ENCODE results near the gene S100A14.

Gene S100A14

DNA sequence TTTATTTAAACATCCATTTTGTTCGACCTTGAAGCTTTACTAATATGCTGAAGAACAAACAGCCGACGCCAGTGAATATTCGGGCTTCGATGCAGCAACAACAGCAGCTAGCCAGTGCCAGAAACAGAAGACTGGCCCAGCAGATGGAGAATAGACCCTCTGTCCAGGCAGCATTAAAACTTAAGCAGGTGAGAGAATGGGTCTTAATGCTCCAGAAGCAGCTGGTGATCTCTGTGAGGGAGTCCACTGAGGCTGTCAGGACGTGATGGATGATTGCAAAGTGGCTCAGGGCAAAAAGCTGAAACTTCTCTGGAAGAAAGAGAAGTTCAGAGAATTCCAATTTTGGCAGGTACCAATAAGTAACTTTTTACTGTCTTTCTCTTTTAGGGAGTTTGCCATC, 22.1 kb upstream of the S100A14 start:
- DNase-seq = no peak

DNA sequence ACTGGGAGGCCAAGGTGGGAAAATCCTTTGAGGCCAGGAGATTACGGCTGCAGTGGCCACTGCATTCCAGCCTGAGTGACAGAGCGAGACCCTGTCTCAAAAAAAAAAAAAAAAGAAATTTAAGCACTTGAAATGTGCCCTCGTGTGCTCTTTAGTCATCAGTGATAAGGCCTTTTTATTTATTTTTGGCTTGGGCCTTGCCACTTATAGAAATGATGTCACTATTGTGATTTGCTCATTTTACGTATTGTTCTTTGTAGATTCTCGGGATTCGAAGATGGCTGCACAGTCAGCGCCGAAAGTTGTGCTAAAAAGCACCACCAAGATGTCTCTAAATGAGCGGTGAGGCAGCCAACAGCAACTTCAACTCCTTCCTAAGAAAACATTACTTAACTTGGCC, 20.2 kb upstream of the S100A14 start:
- DNase-seq = no peak

DNA sequence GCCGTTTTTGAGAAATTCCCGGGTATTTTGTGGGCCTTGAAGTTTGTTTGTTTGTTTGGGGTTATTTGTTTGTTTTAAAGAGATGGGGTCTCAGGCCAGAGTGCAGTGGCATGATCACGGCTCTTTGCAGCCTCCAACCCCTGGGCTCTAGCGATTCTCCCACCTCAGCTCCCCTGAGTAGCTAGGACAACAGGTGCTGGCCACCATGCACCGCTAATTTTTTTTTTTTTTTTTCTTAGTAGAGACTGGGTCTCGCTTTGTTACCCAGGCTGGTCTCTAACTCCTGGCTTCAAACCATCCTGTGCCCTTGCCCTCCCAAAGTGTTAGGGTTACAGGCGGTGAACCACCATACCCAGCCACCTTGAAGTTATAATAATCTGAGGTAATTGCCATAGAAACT, 19.7 kb upstream of the S100A14 start:
- DNase-seq = no peak

DNA sequence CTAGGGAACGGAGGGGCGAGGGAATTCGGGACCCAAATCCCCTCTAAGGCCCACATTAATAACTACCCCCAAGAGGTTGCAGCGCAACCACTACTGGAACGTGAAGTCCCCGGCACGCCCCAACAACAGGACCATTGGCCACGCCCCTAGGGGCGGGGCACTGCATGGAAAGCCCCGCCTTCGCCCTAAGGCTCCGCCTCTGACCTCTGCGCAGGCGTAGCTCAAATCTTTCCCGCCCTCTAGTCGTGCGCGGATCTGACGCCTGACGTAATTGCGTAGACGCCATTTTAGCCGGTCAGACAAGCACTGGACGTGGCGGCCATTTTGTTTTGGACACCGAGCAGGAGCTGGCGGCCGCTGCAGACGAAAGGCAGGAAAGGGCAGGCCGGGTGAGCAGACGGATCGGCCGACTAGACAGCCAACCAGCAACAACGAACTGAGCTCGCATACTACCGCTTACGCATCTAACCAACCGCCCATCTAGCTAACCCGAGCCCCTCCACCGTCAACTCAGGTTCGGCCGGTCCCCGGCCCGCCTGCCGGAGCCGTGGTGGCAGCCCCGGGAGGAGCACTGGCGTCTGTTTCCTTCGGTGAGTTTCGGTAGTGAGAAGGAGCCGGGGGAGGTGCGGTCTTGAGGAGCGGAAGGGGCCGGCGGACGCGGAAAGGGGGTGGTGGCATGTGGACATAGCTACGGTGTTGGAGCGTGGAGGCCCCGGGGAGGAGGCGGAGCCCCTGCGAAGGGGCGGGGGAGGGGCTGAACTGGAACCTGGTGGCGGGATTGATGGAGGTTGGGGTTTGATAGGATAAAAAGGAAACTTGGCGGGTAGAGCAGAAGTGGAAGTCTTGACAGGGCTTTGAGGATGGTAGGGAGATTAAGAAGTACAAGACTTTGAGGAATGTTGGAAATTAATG, 17.9 kb upstream of the S100A14 start, which contains the start of gene CHTOP:
TSS of gene CHTOP (plus strand) at position 313 of the 912 bp plus-strand sequence. CDS start 2,523 bp downstream, outside the sequence.
- DNase-seq = peak; percentile 94

DNA sequence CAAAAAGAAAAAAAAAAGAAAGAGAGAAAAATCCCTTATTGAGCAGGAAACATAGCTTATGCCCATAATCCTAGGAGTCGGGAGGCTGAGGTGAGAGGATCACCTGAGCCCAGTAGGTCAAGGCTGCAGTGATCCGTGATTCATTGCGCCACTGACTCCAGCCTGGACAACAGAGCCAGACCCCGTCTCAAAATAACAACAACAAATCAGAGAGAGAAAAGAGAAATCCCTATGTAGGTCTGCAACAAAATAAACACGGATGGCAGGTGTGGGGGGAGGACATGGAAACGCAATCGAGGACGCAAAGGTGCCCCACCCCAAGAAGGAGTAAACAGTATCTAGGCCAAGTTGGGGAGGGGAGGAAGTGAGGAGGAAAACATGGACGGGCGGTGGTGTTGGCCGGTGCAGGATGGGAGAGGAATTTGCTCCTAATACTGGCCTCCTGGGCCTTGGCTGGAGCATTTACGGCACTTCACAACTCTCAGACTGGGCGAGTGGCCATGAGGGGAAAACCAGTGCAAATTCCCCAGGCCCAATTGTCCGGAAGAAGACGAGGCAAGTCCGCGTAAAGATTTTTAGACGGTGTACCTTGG, 17.1 kb upstream of the S100A14 start:
- DNase-seq = no peak

DNA sequence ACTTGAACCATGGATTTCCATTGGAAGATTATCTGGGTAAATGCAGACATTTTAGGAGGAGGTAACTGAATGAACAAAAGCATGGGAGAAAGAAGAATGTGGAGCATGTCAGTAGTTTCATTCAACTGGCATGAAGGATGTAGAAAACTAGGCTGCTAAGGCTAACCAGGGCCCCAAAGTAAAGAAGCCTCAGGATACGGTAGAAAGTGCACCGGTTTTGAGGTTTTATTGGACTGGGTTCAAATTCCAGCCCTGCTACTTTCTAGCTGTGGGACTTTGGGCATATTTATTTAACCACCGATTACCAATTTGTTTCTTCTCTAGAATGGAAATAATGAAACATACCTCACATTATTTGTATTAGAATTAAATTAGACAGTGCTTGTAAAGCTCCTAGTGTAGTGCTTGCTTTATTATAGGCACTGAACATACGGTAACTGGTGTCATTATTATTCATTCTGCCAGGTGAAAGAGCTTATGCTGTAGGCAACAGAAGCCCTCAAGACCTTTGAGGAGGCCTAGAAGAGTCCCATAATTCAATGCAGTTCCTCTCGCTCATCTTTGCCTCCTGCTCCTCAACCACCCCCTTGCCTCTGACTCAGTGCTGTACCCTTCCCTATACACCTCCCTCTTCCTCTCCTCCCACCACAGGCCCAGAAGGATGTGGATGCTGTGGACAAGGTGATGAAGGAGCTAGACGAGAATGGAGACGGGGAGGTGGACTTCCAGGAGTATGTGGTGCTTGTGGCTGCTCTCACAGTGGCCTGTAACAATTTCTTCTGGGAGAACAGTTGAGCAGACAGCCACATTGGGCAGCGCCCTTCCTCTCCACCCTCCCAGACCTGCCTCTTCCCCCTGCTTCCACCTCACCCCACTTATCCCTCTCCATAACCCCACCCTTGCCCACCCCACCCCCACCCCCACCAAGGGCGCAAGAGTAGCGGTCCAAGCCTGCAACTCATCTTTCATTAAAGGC, 15.2 kb upstream of the S100A14 start:
- DNase-seq = no peak

DNA sequence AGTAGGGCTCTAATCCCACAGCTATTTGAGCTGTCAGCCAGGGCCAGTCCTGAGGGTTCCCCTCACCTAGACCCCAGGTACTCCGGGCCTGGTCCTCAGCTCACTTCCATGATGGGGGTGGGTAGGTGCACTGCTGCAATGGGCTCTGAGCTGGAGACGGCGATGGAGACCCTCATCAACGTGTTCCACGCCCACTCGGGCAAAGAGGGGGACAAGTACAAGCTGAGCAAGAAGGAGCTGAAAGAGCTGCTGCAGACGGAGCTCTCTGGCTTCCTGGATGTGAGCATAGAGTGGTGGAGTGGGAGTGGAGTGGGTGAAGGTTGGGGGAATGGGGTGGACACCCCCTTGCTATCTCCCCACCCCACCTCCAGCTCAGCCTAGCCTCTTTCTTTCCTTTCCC, 14.3 kb upstream of the S100A14 start:
- DNase-seq = no peak

DNA sequence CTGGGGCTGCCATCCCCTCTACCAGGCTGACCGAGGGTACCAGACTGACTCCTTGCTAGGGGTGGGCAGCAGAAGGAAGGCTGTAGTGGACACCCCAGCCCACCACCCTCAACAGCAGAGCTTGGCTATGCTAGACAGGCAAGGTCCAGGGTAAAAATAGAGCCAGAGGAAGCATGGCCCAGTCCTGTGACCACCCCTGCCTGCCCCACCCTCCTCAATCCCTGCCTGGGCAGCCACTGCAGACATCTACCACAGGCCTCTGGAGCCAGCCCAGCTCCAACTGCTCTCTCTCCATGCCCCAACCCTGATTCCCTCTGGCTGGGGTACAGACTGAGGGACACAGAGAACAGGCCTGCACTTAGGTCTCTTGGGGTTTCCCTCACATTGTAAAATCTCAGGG, 13.8 kb upstream of the S100A14 start:
- no peak for DNase-seq

DNA sequence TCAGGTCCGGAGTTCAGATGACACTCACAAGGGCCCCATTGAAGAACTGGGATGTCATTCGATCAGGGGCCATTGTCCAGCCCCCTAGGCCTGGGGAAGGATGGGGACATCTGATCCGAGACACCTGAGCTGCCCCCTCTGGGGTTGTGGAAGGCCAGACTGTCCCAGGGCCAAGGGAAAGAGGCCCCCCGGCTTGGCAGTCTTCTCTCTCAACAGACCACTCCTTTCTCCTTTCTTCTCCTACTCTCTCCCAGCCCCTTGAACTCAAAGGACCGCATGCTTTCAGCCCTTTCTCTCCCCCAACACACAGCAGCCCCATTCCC, 13.2 kb upstream of the S100A14 start:
- no peak for DNase-seq

DNA sequence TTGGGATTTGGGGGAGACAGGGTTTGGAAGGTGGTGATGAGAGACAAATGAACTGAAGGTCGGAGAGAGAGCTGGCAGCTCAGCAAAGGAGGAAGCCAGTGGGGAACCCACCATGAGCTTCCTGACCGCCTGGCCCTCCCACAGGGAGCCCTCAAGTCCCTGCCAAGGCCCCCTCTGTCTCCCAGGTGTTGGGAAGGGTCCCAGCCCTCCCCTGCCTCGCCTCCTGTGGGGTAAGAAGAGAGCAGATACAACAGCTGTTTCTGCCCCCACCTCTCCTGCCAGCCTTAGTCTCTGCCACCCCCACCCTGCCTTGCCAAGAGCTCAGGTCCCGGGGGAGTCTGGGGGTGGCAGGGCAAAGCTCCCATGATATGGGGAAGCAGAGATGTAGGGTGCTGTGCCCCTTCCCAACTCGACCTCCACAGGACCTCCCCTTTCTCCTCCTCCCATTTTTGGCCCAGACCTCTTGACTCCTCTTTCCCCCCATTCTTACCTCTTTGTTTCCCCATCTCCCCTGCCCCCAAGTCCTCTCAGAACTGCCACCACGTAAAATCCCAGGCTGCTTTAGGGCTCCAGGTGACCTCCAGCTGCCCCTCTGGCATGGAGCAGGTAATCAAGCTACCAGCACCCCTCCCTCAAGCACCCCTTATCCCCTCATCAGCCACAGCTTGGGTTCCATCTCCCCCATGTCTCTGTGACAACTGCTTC, 12.7 kb upstream of the S100A14 start:
- no peak for DNase-seq

DNA sequence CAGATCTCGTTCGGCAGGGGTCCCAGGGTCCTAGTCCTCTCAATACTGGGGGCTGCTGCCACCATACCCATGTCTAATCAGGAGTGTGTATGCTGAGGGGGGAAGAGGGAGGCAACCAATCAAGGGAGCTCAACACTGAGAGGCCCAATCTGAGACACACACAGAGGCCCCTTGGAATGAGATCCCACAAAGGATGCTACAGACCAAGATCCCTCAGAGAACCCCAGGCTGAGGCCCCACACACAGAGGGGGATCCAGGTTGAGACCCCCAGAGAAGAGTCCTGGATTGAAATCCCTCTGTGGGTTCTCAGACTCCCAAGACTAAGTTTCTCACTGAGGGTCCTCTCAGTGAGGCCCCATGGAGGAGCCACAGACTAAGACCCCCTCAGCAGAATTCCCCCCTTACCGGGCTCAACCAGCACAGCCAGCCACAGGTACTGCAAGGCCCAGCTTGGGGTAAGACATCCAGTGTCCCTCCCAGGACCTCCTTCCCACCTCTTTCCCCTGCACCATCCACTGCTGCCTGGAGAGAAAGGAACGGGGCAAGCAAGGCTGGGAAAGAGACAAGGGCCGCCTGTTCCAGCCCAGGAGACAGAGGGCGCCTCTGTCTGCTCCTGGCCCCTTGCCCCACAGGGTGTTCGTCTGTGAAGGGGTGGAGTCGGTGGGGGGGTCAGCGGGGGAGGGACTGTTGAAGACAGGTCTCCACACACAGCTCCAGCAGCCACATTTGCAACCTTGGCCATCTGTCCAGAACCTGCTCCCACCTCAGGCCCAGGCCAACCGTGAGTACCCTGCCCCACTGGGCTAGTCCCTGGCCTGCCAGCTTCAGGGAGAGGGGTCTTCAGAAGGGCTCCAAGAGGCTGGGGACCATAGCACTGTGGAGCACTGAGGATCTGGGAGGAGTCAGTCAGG, 11.8 kb upstream of the S100A14 start, which contains the start of gene S100A1:
TSS of gene S100A1 (plus strand) at position 720 of the 912 bp plus-strand sequence. CDS start 2,088 bp downstream, outside the sequence.
- no peak for DNase-seq

DNA sequence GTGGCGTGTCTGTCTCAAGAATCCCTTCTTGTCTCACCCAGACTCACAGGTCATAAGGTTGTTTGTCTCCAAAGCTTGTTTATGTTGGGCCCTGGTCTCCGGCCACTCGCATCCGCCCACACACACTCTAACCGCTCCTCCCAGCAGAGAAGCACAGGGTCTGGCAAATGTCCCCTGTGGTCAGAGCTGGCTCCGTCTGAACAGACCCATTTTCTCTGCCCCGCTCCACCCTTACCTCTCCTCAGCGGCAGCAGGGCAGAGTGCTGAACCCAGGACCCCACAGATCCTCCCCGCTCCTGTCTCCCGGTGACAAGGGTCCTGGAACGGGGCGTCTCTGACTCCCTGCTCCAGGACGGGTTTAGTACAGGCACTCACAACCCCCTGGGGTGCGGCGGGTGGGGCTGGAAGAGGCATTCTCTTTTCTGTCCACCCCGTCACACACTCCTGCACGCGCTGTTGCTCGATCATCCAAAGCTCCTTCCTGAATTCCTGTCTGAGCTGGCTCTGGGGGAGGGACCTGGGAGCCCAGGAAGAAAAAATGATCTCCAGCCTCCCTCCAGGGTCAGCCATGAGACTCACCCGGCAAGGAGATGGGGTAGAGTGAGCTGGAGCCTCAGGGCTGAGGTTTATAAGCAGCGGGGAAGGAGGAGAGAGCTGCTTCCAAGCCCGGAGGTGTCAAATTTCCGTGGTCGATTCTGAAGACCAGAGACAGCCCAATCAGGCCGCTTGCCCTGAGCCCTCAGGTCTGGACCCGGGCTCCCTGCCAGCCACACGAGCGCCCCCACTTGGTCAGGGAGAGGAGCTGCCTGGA, 11.0 kb upstream of the S100A14 start, which contains the start of gene S100A13:
TSS of gene S100A13 (minus strand) at position 602 of the 811 bp plus-strand sequence. CDS start 1,033 bp downstream, outside the sequence.
- DNase-seq = no peak

DNA sequence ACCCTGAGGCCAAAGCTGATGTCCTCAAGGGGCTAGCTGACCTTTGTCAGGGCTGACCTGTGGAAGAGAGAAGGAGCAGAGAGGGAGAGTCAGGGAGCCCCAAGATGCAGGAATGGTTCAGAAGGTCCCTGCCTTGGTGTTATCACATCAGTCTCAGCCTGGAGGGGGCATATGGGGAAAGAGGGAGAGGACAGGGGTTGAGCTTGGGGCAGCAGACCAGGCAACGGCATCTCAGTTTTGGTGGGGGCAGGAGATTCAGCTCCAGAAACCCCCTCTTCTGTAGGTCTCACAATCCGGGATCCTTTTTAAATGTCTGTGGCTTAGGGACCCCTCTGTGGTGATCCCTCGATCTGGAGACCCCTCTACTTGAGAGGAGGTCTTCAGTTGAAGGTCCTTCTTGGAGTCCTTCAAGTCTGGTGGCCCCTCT, 10.4 kb upstream of the S100A14 start:
- DNase-seq = no peak

DNA sequence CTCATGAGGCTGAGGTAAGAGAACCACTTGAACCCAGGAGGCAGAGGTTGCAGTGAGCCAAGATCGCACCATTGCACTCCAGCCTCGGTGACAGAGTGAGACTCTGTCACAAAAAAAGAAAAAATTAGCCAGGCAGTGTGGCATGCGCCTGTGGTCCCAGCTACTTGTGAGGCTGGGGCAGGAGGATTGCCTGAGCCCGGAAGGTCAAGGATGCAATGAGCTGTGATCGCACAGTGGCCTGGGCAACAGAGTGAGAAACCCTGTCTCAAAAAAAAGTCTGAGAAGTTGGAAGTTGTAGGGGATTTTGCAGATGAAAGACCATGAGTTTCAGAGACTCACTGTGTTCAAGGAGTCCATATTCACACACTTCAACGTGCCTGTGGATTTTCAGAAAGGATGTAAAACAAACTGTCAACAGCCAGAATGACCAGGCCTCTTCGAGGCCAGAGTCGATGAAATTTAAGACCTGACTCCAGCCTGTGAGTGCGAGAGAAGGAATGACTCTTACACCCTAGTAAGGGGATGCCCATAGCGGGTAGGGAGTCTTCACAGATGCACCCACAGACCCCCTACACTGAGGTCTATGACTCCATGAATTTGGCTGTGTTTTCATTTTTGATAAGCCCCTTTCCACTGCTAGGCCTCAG, 9.0 kb upstream of the S100A14 start:
- DNase-seq = no peak

DNA sequence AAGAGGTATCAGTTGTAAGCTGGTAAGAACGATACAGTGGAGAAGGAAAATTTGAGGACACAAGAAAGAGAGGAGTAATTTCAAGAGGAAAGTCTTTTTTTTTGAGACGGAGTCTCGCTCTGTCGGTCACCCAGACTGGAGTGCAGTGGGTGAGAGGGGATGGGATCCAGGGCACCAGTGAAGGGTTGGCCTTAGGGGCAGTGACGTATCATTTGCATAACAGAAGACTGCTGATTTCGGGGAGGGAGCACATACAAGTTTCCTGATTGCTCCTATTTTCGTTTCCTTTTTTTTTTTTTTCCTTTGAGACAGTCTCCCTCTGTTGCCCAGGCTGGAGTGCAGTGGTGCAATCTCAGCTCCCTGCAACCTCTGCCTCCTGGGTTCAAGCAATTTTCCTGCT, 7.0 kb upstream of the S100A14 start:
- DNase-seq = no peak

DNA sequence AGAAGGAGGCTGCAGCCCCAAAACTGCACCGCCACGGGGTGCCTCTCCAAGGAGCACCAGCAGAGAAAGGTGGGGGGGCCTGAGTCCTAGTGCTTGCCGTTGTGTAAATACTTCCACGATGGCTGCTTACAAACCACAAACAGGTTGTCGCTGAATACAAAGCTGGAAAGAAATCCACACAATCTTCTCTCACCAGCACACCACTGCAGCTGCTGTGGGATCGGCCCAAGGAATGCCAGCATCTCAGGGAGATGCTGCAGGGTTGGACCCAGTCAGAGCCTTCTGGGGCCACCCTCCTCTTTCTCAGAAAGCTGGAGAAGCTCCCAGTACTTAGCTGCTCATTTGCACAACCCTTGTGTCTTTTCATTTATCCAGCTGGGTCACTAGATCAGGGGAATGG, 3.0 kb upstream of the S100A14 start:
- DNase-seq = no peak

DNA sequence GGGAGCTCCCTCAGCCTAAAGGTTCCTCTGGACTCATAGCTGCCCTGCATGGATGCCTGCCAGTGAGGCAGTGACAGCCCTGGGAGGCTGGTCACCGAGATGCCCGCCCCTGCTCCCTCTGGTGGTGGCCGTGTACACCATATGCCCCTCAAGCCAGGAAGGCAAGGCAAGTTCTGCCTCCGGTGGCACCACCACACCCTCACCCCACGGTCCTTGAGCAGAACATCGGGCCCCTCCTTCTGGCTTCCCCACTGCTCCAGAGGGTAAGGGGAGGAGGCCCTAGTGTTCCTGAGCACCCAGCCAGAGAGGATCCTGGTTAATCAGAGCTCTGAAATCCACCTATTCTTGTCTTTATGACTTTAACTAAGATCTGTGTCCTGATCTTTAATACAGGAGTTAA, 1.5 kb upstream of the S100A14 start:
- no peak for DNase-seq

DNA sequence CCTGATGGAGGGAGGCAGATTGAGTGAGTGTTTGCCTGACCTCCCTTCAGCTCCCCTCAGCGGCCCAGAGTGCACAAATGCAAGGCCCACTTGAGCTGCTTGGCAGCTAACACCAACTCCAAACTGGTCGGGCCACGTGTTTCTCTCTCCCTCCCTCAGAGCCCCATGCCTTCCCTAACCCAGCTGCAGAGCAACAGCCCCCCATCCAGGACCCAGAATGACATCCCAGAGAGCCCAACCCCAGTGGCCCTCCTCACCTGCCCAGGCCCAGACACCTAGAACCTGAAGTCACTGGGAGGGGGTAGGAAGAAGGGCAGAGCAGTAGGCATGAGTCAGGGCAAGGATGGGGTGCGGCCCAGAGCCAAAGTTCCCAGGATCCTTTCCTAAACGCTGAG, 789 bp upstream of the S100A14 start:
- no peak for DNase-seq

DNA sequence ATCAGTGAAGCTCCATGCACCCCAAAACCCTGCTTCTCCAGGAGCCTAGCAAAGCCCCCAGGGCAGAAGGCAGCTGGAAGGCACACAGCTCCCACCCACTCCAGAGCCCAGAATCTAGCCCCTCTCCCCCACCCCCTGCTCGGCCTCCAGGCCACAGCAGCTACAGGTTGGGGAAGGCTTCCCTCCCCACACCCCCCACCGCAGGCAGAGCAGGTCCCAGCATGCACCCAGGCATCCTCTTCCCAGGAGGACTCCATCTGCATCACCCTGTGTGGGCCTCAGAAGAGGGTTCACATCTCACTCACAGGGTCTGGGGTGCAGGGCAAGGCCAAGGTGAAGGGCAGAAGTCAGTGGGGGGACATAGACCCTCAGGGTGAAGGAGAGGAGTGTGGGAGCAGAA, 719 bp downstream of the S100A14 start:
- DNase-seq = no peak

DNA sequence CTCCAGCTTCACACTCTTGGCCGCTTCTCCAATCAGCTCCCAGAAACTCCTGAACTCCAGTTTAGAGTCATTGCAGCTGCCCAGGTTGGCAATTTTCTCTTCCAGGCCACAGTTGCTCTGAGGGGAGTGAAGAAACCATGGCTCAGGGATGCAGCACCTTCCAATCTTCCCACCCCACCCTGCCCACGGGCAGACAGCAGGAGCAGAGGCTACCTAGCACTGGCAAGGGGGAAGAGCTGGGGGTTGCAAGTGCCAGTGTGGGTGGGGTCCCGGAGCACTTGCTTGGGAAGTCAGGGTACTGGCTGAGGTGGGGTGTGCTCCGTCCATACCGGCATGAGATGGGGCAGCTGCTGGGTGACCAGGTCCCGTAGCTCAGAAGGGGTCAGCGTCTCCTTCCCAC, 1.2 kb downstream of the S100A14 start:
- no peak for DNase-seq

Measured in stimulated activated CD4-positive, alpha-beta T cell treated with anti-CD3 and anti-CD28 coated beads, Interleukin-12 subunit alpha, Interleukin-12 subunit beta, amount 100 ng/mL, for 4 hours (primary cell).